Measurements from ENCODE around the gene SART3.
"Not testable (repeated sequence)": the region's sequence is repeated elsewhere in the genome, so short reads cannot be mapped to it uniquely, and the experiment has no call there.

The SART3 gene

DNA sequence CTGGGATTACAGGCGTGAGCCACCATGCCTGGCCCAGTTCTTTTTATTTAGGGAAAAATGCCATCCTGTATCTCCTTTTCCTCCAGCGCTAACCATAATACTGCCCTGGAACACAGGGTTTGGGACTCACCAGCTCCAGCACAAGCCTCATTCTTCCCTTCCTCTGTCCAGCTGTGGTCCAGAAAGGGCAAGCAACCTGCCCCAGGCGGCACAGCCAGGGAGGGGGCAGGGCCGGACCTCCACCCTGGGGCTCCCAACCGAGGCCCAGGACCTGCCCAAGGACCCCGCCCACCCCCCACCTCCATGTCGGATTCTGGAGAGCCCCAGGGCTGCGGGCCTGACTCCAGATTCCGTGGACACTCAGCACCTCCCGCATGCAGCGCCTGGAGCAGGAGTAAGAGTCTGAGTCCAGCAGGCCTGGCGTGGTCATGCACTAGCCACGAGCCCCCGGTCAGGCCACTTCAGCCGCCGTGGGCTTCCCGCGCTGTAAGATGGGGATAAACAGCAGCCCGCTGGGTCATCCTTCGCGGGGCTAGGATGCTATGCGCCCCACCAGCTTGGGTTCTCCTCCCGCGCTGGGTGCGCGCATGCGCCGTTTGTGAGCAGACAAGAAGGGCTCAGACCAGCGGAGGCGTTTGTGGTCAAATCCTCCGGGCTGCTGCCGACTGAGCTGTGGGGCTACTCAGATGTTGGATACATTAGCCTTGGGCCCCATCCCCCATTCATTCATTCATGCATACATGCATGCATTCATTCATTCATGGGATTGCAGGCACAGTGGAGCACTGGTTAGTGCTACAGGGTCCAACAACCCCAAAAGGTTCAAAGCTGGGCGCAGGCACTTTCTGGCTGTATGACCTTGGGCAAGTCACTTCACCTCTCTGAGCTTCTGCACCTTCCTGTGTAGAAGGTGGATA, 20.6 kb upstream of the SART3 start:
- DNase-seq (ENCODE audit: low spot score), result no peak

DNA sequence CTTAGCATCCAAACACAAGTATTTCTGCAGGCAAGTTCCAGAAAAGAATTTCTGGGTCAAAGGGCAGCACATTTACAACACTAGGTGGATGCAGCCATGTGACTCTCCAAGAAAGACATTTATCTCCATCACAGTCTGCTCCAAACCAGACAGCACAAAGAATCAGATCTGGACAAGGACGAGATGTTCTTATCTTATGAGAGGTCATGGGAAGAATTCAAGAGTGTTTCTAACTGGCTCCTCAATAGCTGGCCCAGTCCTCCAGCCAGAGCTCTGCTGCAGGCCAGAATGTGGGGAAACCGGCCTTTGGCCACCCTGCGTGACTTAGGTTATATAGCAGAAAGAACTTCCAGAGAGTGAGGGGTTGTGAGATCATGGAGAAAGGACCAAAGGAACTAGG, 19.6 kb upstream of the SART3 start:
- DNase-seq (ENCODE audit: low spot score), result peak; percentile 54

DNA sequence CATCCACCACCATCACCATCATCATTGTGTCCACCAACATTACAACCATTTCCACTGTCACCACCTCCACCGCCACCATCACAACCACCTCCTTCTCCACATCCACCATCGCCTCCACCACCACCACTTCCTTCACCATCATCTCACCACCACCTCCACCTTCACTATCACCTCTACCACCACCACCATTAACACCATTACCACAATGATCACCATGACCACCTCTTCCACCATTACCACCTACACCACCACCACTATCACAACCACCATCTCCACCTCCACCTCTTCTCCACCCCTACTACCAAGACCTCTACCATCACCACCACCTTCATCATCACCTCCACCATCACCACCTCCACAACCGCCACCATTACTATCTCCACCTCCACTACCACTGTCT, 17.8 kb upstream of the SART3 start:
- no peak for DNase-seq (ENCODE audit: low spot score)

DNA sequence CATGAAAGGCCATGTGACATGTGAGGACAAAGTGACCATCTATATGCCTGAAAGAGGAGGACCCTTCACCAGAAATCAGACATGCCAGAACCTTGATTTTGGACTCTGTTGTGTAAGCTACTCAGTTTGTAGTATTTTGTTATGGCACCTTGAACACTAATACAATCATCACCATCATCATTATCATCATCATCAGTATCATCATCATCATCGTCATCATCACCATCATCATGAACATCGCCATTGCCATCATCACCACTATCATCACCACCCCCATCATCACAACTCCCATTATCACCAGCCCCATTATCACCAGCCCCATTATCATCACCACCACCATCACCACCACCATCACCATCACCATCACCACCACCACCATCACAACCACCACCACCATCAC, 17.3 kb upstream of the SART3 start:
- DNase-seq (ENCODE audit: low spot score), result no peak

DNA sequence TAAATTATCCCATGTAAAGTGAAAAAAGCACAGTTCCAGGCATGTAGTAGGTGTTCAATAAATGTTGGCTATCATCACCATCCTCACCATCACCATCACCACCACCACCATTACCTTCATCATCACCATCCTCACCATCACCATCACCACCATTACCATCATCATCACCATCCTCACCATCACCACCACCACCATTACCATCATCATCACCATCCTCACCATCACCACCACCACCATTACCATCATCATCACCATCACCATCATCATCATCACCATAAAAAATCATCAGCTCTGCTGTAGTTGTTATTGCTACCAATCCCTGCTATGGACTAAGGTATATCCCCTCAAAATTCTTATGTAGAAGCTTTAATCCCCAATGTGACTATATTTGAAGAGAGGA, 16.5 kb upstream of the SART3 start:
- DNase-seq (ENCODE audit: low spot score), result no peak

DNA sequence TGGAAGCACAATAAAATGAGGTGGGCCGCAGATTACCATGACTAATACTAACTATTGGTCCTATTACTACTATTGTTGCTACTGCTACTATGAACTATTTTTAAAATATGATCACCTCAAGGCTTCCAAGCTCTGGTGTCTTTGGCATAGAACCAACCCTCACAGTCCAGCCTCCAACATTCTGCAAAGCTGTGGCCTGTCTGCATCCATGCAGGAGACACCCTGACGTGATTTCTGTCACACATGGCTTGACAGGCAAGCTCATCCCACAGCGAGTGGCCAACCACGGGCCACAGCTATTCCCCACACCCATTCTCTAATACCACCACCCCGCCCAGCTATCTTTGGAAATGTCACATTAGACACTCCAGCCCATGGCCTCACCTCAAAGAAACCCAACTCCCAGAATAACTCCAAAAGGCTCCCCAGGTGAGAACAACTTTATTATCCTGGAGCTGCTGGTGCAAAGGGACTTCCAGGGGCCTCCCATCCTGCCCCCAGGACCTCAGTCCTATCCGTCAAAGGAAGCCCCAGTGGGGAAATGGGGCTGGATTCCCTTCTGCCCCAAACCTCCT, 15.8 kb upstream of the SART3 start:
- DNase-seq (ENCODE audit: low spot score), result no peak

DNA sequence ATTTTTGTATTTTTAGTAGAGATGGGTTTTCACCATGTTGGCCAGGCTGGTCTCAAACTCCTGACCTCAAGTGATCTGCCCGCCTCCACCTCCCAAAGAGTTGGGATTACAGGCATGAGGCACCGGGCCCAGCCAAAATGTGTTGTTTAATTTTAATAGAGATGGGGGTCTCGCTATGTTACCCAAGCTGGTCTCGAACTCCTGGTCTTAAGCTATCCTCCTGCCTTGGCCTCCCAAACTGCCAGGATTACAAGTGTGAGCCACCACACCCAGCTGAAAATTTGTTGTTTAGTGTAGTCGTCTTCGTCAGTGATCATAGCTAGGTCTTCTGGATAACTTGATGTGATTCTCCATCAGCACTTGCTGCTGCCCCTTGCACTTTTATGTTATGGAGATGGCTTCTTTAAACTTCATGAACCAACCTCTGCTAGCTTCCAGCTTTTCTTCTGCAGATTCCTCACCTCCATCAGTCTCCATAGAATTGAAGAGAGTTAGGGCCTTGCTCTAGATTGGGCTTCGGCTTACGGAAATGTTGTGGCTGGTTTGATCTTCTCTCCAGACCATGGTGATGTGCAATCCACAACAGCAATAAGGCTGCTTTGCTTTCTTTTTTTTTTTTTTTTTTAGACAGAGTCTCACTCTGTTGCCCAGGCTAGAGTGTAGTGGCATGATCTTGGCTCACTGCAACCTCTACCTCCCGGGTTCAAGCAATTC, 14.4 kb upstream of the SART3 start:
- DNase-seq (ENCODE audit: low spot score), result no peak

DNA sequence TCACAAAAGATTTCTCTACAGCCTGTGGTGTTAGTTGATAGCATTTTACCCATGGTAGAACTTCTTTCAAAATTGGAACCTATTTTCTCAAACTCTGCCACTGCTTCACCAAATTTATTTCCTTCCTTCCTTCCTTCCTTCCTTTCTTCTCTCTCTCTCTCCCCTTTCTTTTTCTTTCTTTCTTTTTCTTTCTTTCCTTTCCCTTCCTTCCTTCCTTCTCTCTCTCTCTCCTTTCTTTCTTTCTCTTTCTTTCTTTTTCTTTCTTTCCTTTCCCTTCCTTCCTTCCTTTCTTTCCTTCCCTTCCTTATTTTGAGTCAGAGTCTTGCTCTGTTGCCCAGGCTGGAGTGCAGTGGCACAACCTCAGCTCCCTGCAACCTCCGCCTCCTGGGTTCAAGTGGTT, 13.3 kb upstream of the SART3 start:
- DNase-seq (ENCODE audit: low spot score), result not testable (repeated sequence)

DNA sequence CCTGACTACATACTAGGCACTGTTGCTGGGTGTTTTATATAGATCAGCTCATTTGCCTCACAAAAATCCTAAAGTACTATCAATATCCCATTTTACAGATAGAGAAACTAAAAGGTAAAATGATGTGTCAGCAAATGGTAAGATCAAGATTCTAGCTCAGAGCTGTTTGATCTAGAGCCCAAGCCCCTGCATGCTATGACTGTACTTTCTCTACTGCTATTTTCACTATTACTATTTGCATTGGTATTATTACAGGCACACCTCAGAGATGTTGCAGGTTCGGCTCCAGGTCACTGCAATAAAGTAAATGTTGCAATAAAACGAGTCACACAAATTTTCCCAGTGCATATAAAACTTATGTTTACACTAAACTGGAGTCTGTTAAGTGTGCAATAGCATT, 12.3 kb upstream of the SART3 start:
- DNase-seq (ENCODE audit: low spot score), result no peak

DNA sequence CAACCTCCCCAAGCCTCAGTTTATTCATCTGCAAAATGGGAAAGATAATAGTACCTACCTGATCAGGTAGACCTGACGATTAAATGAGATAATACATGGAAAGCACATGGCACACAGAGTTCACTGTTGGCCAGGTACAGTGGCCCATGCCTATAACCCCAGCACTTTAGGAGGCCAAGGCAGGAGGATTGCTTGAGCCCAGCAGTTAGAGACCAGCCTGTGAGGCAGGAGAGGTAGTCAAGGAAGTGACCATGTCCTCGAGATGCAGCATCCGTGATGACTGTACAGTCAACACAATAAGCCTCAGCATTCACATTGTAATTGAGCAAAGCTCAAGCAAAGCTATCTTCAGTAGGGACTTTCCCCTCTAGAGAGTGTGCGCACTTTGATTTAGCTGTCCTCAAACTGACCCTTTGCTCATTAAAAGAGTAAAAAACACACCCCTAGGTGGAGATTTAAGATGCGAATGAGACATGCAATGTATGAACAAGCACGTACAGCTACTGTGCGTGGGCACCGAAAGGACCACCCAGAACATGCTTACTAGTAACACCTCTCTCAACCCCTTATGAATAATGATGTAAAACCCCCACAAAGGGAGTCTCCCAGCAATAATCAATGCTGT, 11.3 kb upstream of the SART3 start:
- DNase-seq (ENCODE audit: low spot score), result no peak

DNA sequence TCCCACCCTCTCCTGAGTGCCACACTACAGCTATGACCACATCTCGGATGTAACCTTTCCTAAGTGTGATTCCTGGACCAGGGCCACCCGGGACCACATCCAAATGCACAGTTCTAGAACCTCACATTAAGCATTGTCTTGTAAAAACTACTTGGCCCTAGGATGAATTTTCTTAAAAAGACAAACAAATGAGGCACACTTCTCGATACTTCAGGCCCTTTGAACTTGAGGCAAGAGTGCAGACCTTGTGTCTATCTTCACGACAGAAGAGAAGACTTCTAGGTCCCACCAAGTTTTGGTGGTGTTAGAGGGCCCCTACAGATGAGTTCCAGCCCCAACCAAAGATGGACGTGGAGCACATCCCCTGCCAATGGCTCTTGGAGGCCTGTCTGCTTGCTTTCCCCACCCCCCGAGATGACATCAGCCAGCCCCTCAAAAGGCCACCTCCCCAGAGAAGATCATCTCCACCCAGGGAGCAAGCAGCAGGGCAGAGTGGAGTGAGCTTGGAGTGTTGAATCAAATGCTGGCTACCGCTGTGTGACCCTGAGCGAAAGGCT, 10.7 kb upstream of the SART3 start:
- DNase-seq (ENCODE audit: low spot score), result no peak

DNA sequence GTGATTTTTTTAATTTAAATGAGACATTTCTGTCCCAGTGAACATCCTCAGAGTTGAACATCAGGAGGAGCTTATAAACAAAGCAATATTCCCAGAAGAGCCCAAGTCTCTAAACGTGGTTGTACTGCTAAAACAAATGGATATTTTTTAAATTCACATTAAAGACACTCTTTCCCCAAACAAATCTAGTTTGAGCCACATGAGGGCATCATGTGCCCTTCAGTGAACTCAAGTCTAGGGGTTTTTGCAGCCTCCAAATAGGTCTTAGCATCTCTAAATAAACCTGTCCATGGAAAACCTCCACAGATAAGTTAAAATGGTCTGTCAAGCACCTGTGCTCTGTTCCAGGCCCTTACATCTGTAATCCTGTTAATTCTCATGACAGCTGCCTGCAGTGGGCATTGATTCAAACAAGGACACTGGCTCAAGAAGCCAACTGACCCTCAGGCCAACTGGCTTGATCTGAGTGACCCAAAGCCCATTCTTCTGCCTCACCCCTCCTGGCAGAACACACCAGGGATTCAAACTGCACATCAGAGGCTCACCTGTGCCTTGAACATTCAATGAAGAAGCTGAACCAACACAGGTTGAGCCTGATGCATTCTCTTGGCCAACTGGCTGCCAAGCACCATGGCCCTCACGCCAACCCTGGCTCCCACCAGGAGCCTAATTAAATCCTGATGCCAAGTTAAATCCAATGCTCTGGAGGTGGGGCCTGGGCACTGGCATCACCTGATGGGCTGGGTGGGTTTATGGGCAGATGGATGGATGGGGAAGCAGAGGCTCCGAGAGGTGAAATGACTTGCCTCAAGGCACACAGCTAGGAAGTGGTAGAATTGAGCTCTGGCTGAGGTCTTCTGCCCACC, 10.0 kb upstream of the SART3 start:
- DNase-seq (ENCODE audit: low spot score), result no peak

DNA sequence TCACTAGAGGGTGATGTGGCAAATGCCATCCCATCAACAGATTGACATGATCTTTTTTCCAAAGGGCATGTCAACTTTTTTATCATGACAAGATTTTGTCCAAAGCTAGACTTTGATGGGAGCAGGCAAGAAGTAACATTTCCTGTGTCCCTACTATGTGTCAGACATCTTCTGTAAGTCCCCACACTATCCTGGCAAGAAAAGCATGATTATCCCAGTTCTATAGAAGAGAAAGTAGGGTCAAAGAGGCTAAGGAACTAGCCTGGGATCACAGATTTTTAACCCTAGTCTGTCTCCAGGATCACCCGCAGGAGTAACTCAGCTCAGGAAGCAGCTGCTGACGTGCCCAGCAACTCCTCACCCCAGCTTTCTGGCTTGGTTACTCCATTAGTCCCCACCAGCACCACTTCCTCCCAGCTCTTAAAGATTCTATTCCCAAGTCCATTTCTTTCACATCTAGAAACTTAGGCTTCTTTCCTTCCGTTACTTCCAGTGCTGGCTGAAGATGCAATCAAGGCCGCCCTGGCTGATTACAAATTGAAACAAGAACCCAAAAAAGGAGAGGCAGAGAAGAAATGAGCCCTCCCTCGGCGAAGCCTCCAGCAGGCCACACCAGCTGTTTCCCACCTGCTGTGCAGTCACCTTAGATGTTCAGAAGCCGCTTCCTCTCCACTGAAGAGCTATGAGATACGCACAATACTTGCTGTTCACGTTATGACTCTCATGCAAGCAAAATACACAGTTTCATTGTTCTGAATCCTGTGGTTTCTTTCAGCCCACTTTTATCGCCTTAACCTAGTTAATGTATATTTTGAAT, 7.6 kb upstream of the SART3 start:
- DNase-seq (ENCODE audit: low spot score), result no peak

DNA sequence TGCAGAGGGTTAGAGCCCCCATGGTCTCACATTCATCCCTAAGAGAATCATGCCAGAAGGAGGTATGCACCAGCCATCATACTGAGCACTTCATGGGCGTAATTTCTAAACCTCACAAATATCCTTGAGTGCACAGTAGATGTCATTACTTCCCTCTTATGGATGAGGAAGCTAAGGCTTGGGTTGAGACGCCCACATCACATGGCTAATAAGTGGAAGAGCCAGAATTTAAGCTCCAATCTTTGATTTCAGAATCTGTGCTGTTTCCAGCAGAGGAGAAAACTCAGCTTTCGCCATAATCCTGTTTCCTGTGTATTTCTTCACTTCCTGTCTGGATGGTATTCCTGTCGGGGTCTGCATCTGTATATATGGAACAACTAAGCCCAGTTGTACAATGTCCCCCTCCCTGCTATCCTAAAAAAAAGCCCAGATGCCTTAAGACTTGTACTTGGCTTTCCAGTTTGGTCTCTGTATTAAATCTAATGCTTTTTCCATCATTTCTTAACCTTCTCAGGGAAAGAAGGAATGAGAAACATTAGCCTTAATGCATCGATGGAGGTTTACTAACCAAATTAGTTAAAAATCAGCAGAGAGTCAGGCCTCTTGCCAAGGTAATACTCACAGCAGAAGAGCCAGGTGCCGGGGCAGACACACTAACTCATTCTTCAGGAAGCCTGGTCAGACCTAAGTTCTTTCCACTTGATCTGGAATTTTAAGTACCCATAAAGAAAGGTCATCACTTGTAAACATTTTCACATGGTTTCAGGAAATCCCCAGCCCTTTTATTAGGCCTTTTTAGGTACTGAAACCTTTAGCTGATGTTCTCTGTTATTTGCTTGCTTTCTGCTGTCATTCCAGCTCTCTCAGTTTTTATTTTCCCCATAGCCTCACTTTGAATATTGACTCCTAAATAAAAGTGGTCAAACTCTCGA, 6.7 kb upstream of the SART3 start:
- no peak for DNase-seq (ENCODE audit: low spot score)

DNA sequence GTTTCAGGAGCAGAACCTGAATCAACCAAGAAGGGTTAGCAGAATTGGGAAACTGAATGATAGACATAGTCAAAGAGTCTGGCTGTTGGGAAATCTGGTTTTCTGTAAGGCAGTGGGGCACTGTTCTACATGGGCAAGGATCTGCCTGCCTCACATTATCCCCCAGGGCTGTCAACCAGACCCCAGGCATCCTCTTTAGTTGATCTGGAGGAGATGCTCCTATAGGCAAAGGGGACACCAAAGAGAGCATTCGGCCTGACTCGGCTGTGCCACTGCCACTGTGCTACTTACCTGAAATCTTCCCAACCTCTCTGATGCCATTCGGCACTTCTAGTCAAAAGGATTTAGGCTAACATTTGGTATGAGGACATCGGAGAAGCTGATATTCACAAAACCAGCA, 5.5 kb upstream of the SART3 start:
- DNase-seq (ENCODE audit: low spot score), result no peak

DNA sequence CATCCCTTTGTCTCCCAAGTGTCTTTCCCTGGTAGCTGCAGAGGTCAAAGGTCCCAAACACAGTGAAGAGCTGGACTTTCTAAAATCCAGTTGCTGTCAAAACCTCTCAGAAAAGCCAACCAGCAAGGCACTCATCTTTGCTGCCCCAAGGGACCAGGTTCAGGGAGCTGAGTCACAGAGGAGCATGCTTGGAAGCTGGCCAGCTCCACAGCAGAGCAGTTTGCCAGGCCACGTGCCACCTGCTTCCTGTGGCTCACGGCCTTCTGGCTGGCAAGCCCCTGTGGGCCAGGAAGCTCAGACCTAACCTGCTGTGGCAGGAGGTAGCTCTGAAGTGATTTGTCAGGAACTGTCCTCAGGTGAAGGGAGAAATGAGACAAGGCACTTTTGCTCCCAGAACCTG, 5.0 kb upstream of the SART3 start:
- no peak for DNase-seq (ENCODE audit: low spot score)

DNA sequence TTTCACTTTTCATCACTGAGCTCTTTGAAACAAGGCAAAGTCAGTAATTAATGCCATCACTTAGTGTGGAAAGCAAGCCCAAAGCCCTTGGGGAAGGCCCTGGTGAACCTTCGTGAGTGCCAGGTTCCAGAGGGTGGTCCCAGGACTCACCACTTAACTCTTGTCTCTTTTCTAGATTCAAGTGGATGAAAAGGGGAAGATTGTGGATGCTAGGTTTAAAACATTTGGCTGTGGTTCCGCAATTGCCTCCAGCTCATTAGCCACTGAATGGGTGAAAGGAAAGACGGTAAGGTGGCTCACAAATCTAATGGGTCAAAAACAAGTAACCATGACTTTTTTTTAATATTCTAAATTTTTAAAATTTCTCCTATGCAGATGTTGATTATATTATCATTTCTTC, 4.2 kb upstream of the SART3 start:
- no peak for DNase-seq (ENCODE audit: low spot score)

DNA sequence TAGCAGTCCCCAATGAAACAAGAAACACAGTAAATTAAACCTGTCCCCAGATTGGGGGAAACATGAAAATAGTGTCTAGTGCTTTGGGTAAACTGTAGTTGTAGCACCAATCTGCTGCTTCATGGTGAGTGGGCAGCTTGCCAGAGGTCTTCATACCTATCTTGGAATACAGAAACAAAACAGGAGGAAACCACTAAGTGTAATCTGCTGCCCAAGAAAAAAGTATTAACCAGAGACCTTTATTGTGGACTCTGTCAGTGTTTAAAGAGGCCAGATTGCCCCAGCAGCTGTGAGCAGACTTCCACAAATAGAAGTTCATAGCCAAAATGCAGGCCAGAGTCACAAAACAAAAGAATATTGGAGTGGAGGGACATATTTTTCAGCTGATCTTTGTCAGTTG, 3.8 kb upstream of the SART3 start:
- no peak for DNase-seq (ENCODE audit: low spot score)

DNA sequence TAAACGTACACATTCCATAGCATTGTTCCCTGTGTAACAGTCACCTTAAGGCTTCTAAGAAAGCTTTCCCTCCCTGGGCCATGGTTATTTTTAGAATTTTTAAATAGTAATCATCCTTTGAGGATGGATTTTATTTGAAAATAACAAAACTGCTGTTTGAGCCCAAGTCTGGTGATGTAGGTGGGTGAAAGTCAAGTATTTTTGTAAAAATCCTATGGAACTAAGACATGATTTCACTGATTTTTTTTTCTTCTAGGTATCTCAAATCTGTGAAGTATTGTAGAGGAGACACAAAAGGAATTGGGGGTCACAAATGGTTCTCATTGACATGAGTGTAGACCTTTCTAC, 2.8 kb upstream of the SART3 start:
- DNase-seq (ENCODE audit: low spot score), result no peak
